Caco-2 (cell line): ENCODE data around the gene WWC2. TPM values are rescaled to one million over a fixed set of nuclear protein-coding genes. Genes with fewer than 3 reads are reported as not detected.

ENCODE experiments used
- BruUV-seq: library from RNA; stranded (reverse); fragments of 400-500 nt; replicated peaks from 2 replicates; lab custom pipeline; 2021; lab: Mats Ljungman, UMichigan
- CTCF ChIA-PET: fragments of 300-600 bp; sonication (Branson Sonifier 250); formaldehyde crosslinking; loops from one replicate; lab custom pipeline; 2022; ENCODE audit warnings: antibody characterized with exemption; lab: Charles Lee
- POLR2A ChIA-PET: fragments of 300-600 bp; sonication (Branson Sonifier 250); formaldehyde crosslinking; loops from one replicate; lab custom pipeline; 2022; ENCODE audit warnings: antibody characterized with exemption; lab: Charles Lee
- DNase-seq, 2 experiments: peaks; one replicate each; pipeline versions ENCODE4 v3.0.0 to v3.0.0-alpha.2; 2020 to 2022
- H3K27me3 ChIP-seq: replicated peaks from 2 replicates; pipeline ENCODE4 v1.6.0; 2011; ENCODE audit warnings: low read length; ENCODE audit not compliant: control insufficient read depth, insufficient read depth
- H3K36me3 ChIP-seq: 2 replicates; pipeline ENCODE4 v1.5.1; 2011; ENCODE audit warnings: low read length; ENCODE audit not compliant: control insufficient read depth, insufficient read depth
- H3K4me1 ChIP-seq: fragments of 250-450 bp; sonication (Bioruptor Pico); 2 replicates; pipeline ENCODE4 v1.5.1; 2020; ENCODE audit warnings: mild to moderate bottlenecking
- H3K4me3 ChIP-seq: 2 replicates; pipeline ENCODE4 v1.5.1; 2011; ENCODE audit warnings: low read depth, mild to moderate bottlenecking, control low read depth, low read length
- H3K9me3 ChIP-seq: fragments of 250-450 bp; sonication (Bioruptor Pico); 2 replicates; pipeline ENCODE4 v1.5.1; 2020; ENCODE audit warnings: mild to moderate bottlenecking, moderate library complexity
- H3K27ac Mint-ChIP-seq: one replicate; pipeline ENCODE4 v1.8.0; 2022; ENCODE audit warnings: mixed read lengths; ENCODE audit not compliant: unreplicated experiment
- H3K27me3 Mint-ChIP-seq: one replicate; pipeline ENCODE4 v1.8.0; 2022; ENCODE audit warnings: mixed read lengths; ENCODE audit not compliant: insufficient read depth, unreplicated experiment
- H3K36me3 Mint-ChIP-seq: one replicate; pipeline ENCODE4 v1.8.0; 2022; ENCODE audit warnings: mild to moderate bottlenecking, mixed read lengths; ENCODE audit not compliant: insufficient read depth, unreplicated experiment
- H3K4me1 Mint-ChIP-seq: one replicate; pipeline ENCODE4 v1.8.0; 2022; ENCODE audit warnings: low read depth, mixed read lengths; ENCODE audit not compliant: unreplicated experiment
- H3K4me3 Mint-ChIP-seq: one replicate; pipeline ENCODE4 v1.8.0; 2022; ENCODE audit warnings: mild to moderate bottlenecking, moderate library complexity, mixed read lengths; ENCODE audit not compliant: unreplicated experiment
- H3K9me3 Mint-ChIP-seq: one replicate; pipeline ENCODE4 v1.8.0; 2022; ENCODE audit warnings: mixed read lengths; ENCODE audit not compliant: unreplicated experiment
- intact Hi-C: fragments of 100-400 bp; cut with micrococcal nuclease; formaldehyde crosslinking; loops from one replicate; pipeline ENCODE4 v1.10.0; 2022; ENCODE audit not compliant: unreplicated experiment
- total RNA-seq: library from RNA; stranded (reverse); gene quantifications from 2 replicates; pipeline ENCODE4 v1.2.3, GENCODE V29; 2022
- TF ChIP-seq, protein P1 (sequence below), 2 experiments: fragments of 200-600 bp in 1 of 2; IDR thresholded peaks; 1 replicate in 1 of 2; 2 replicates in 1 of 2; pipeline versions ENCODE4 v1.5.1 to v1.8.0; 2011 to 2022; ENCODE audit warnings: antibody characterized with exemption in 1 of 2, control low read depth in 1 of 2, inconsistent platforms in 1 of 2, low read depth in 1 of 2, low read length in 1 of 2, mild to moderate bottlenecking in 1 of 2, moderate library complexity in 1 of 2; ENCODE audit not compliant: insufficient read depth in 1 of 2, severe bottlenecking in 1 of 2, unreplicated experiment in 1 of 2

Gene WWC2
- total RNA-seq, 1 experiment from 2014 or later = 126 TPM

DNA sequence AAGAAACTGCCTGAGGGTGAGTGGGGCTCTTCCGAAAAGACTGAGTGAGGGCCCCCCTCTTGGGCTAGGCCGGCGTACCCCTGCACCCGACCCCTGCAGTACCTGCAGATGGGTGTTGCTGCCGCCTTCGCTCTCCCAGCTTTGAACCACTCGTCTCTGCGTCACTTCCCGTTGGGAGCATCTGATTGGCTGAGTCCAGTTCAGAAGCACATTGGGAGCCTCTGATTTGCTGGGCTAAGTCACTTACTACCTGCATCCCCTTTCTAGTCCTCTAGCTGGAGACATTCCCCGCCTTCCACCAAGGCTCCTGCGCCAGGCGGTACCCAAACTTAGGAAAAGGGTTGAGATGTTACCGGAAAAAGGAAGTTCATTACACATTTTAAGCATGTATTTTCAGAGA, 20.4 kb upstream of the WWC2 start:
- no TSS peak for BruUV-seq
- Histone ChIP-seq H3K36me3 (no peaks in the 10 kb centered on the region), H3K4me3 (no peak overlapping the region), H3K9me3 (no peaks in the 10 kb centered on the region), H3K27me3 (no peaks in the 10 kb centered on the region), H3K4me1 (peaks cover 78% of the 10 kb centered on the region)
- Mint-ChIP-seq H3K4me1 (peaks cover 49% of the 10 kb centered on the region), H3K9me3 (no peaks in the 10 kb centered on the region), H3K36me3 (no peaks in the 10 kb centered on the region), H3K27me3 (no peaks in the 10 kb centered on the region), H3K27ac (no peak overlapping the region), H3K4me3 (no peak overlapping the region)
- ChIA-PET CTCF (no interaction called here), POLR2A (no interaction called here)
- DNase-seq = no peak
- intact Hi-C loops = no loop called here
- TF ChIP-seq, protein P1, sequence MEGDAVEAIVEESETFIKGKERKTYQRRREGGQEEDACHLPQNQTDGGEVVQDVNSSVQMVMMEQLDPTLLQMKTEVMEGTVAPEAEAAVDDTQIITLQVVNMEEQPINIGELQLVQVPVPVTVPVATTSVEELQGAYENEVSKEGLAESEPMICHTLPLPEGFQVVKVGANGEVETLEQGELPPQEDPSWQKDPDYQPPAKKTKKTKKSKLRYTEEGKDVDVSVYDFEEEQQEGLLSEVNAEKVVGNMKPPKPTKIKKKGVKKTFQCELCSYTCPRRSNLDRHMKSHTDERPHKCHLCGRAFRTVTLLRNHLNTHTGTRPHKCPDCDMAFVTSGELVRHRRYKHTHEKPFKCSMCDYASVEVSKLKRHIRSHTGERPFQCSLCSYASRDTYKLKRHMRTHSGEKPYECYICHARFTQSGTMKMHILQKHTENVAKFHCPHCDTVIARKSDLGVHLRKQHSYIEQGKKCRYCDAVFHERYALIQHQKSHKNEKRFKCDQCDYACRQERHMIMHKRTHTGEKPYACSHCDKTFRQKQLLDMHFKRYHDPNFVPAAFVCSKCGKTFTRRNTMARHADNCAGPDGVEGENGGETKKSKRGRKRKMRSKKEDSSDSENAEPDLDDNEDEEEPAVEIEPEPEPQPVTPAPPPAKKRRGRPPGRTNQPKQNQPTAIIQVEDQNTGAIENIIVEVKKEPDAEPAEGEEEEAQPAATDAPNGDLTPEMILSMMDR (IDR thresholded peaks at IDR 0.05; ENCODE audit: insufficient read depth in 1 of 2, low read depth in 1 of 2, low read length in 1 of 2, severe bottlenecking in 1 of 2, unreplicated experiment in 1 of 2) = no peak

DNA sequence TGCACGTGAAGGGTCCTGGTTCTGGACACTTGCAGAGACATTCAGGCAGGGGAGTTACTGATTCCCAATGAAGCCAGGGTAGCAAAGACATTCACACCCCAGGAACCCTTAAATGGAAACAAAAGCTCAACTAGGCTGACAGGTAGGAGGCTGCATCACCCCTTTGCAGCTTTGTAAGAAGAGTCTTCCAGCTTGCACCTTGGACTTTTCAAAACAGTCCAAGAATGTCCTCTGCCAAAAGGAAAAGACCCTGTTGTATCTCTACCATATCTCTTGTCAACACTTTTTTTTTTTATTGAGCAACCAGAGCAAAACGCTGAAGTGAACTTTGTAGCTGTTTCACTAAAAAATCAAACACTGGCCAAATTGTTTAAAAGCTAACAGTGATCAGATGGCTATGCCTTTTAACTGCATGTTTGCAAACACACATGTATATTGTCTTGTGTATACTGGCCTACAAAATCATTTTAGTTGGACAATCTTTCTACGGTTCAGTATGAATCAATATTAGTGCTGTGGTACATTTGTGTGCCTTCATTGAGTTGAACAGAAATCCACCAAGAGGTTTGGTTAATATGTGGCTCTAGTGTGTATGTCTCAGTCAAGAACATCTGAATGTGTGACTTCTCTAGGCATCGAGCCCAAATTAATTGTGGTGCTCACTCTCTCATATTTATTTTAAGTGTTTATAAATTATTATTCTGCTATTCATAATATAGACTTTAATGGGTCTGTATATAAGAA, 18.5 kb upstream of the WWC2 start:
- peak overlapping the region; percentile 14 for H3K4me3 Mint-ChIP-seq
- Histone ChIP-seq H3K4me1 (peaks cover 61% of the 10 kb centered on the region), H3K9me3 (no peaks in the 10 kb centered on the region), H3K4me3 (no peak overlapping the region), H3K36me3 (no peaks in the 10 kb centered on the region), H3K27me3 (no peaks in the 10 kb centered on the region)
- no peaks in the 10 kb centered on the region for H3K36me3 Mint-ChIP-seq
- CTCF ChIA-PET = interaction anchor here (0.6 to 1.8 kb wide), 10 partner anchors 14 to 182 kb away, joined by 3 to 10 read pairs (median 4); partner anchors contain the start of gene WWC2
- no peaks in the 10 kb centered on the region for H3K27me3 Mint-ChIP-seq
- peaks cover 45% of the 10 kb centered on the region for H3K4me1 Mint-ChIP-seq
- DNase-seq = peak; percentile 53 to 54
- no peaks in the 10 kb centered on the region for H3K9me3 Mint-ChIP-seq
- POLR2A ChIA-PET = interaction anchor here (0.6 to 1.4 kb wide), 6 partner anchors 13 to 103 kb away, joined by 3 to 19 read pairs (median 4); partner anchors contain the start of gene WWC2
- BruUV-seq = no TSS peak
- peak overlapping the region; percentile 18 for H3K27ac Mint-ChIP-seq
- intact Hi-C loops = loop anchor here (1.0 kb wide), 3 partner anchors 14 to 31 kb away; no protein-coding TSS in a partner anchor
- TF ChIP-seq, protein P1 (IDR thresholded peaks at IDR 0.05; ENCODE audit: insufficient read depth in 1 of 2, low read depth in 1 of 2, low read length in 1 of 2, severe bottlenecking in 1 of 2, unreplicated experiment in 1 of 2) = no peak

DNA sequence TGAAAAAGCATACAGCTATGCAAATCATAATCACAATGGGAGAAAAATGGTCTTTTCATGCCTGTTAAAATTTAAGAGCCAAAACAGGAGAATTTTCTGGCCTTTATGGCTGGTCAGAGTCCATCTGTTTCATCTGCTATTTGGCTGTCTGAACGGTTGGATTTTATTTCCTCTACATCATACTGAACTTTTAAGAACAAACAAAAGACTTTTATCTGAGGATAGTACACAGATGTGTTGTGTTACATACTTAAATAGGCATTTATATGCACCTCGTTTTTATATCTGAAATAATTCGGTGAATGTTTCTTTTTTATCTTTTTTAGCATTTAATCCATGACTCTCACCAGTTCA, 18.0 kb upstream of the WWC2 start:
- H3K9me3 ChIP-seq = no peaks in the 10 kb centered on the region
- intact Hi-C loops = no loop called here
- no peaks in the 10 kb centered on the region for H3K27me3 ChIP-seq
- TF ChIP-seq, protein P1 (IDR thresholded peaks at IDR 0.05; ENCODE audit: insufficient read depth in 1 of 2, low read depth in 1 of 2, low read length in 1 of 2, severe bottlenecking in 1 of 2, unreplicated experiment in 1 of 2) = no peak
- H3K27me3 Mint-ChIP-seq = no peaks in the 10 kb centered on the region
- no peak overlapping the region for H3K4me3 Mint-ChIP-seq
- H3K9me3 Mint-ChIP-seq = no peaks in the 10 kb centered on the region
- H3K4me3 ChIP-seq = no peak overlapping the region
- H3K27ac Mint-ChIP-seq = no peak overlapping the region
- no peaks in the 10 kb centered on the region for H3K36me3 Mint-ChIP-seq
- no peaks in the 10 kb centered on the region for H3K36me3 ChIP-seq
- ChIA-PET POLR2A (interaction anchor here (1.3 to 1.4 kb wide), 3 partner anchors 14 to 17 kb away, joined by 4 to 19 read pairs (median 13); partner anchors contain the start of gene WWC2), CTCF (interaction anchor here (0.6 to 1.8 kb wide), 4 partner anchors 17 to 179 kb away, joined by 3 to 10 read pairs (median 4); partner anchors contain the start of gene WWC2)
- DNase-seq = no peak
- peaks cover 39% of the 10 kb centered on the region for H3K4me1 Mint-ChIP-seq
- H3K4me1 ChIP-seq = peaks cover 55% of the 10 kb centered on the region
- no TSS peak for BruUV-seq
